ENCODE measurements around the gene CRX. TPM values are rescaled to one million over a fixed set of nuclear protein-coding genes. Genes with fewer than 3 reads are reported as not detected.

The CRX gene
- total RNA-seq, 1 experiment from 2014 or later: not detected

DNA sequence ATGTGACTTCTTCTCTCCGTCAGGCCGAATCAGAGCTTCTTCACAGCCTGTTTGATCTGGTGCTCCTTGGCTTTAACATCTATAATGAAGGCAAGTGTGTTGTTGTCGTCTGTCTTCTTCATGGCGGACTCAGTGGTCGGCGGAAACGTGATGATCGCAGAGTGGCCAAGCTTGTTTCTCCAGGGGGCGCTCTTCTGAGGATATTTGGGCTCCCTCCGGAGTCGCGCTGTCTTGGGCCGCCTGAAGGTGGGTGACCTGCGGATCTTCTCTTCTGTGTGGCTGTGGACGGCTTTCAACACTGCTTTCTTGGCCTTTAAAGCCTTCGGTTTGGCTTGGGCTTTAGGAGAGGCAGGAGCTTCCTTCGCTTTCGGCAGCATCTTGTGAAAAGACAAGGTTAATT, 27.2 kb upstream of the CRX start:
- intact Hi-C loops (cut with micrococcal nuclease; ENCODE audit: unreplicated experiment) (no loop called here), in situ Hi-C loops (cut with HindIII; ENCODE audit: low pct_unique_long_range_greater_than_20kb, low sequenced_read_pairs) (no loop called here)
- Histone ChIP-seq H3K27me3 (ENCODE audit: control insufficient read depth, insufficient read depth, low read length) (no peaks in the 10 kb centered on the region), H3K36me3 (ENCODE audit: control insufficient read depth, insufficient read depth, low read length) (no peaks in the 10 kb centered on the region), H3K27ac (ENCODE audit: low read length) (no peak overlapping the region), H3K4me3 (ENCODE audit: low read depth in 2 of 2, low read length in 2 of 2) (no peak overlapping the region), H3K4me1 (ENCODE audit: control insufficient read depth, insufficient read depth, low read length) (no peaks in the 10 kb centered on the region), H3K9me3 (ENCODE audit: control insufficient read depth, insufficient read depth, low read depth, low read length) (no peaks in the 10 kb centered on the region)
- DNase-seq (ENCODE audit: low read depth, low spot score) (no peak), ATAC-seq (no peak)
- POLR2A ChIA-PET: no interaction called here
- CTCF ChIA-PET: interaction anchor here (0.6 kb wide), 1 partner anchor 1025 kb away, joined by 9 read pairs; no protein-coding TSS in a partner anchor
- no TSS peak for BruUV-seq (replicated peaks)
- TF ChIP-seq SIN3A (IDR thresholded peaks at IDR 0.05; ENCODE audit: borderline replicate concordance, insufficient read depth, low read depth, low read length) (no peak), REST (IDR thresholded peaks at IDR 0.05; ENCODE audit: insufficient read depth in 1 of 2, low read depth in 2 of 2, low read length in 1 of 2) (no peak), POLR2AphosphoS5 (IDR thresholded peaks at IDR 0.05; ENCODE audit: low read depth, low read length) (no peak), CTCF (IDR thresholded peaks at IDR 0.05) (peak; percentile 48; the same call in 1 of the 2 replicates), TCF7L2 (IDR thresholded peaks at IDR 0.05; ENCODE audit: low read depth, low read length) (no peak)

DNA sequence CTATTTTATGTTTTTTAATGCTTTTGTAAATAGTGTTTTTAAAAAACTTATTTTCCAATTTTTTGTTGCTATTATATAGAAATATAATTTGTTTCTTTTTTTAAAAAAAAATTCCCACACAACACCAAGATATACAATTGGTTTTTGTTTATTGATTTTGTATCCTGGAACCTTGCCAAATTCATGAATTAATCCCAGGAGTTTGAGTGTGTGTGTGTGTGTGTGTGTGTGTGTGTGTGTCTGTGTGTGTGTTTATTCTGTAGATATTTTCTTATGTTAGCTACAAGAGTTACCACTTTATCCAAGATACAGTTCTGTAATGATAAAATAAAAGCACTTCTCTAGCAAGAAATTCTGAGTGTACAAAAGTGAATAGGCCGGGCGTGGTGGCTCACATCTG, 25.0 kb upstream of the CRX start:
- in situ Hi-C loops (cut with HindIII; ENCODE audit: low pct_unique_long_range_greater_than_20kb, low sequenced_read_pairs) (no loop called here), intact Hi-C loops (cut with micrococcal nuclease; ENCODE audit: unreplicated experiment) (no loop called here)
- BruUV-seq (replicated peaks): no TSS peak
- Histone ChIP-seq H3K9me3 (ENCODE audit: control insufficient read depth, insufficient read depth, low read depth, low read length) (no peaks in the 10 kb centered on the region), H3K27me3 (ENCODE audit: control insufficient read depth, insufficient read depth, low read length) (no peaks in the 10 kb centered on the region), H3K36me3 (ENCODE audit: control insufficient read depth, insufficient read depth, low read length) (no peaks in the 10 kb centered on the region), H3K4me3 (ENCODE audit: low read depth in 2 of 2, low read length in 2 of 2) (no peak overlapping the region), H3K27ac (ENCODE audit: low read length) (no peak overlapping the region), H3K4me1 (ENCODE audit: control insufficient read depth, insufficient read depth, low read length) (no peaks in the 10 kb centered on the region)
- CTCF ChIA-PET: no interaction called here
- DNase-seq (ENCODE audit: low read depth, low spot score): no peak
- no peak for TF ChIP-seq CTCF (IDR thresholded peaks at IDR 0.05)
- TF ChIP-seq REST (IDR thresholded peaks at IDR 0.05; ENCODE audit: insufficient read depth in 1 of 2, low read depth in 2 of 2, low read length in 1 of 2): no peak
- no peak for TF ChIP-seq SIN3A (IDR thresholded peaks at IDR 0.05; ENCODE audit: borderline replicate concordance, insufficient read depth, low read depth, low read length)
- TF ChIP-seq POLR2AphosphoS5 (IDR thresholded peaks at IDR 0.05; ENCODE audit: low read depth, low read length): no peak
- no peak for TF ChIP-seq TCF7L2 (IDR thresholded peaks at IDR 0.05; ENCODE audit: low read depth, low read length)
- POLR2A ChIA-PET: no interaction called here
- no peak for ATAC-seq
